GM20000 (cell line): ENCODE measurements around the gene SMIM30.

Experiments
- DNase-seq: peaks from one replicate; pipeline ENCODE4 v3.0.0; 2012; ENCODE audit warnings: low spot score
- TF ChIP-seq, protein P1 (sequence below): IDR thresholded peaks from 2 replicates; pipeline ENCODE4 v1.5.1; 2012; ENCODE audit warnings: mild to moderate bottlenecking, control low read depth; ENCODE audit errors: extremely low read depth, missing control alignments

SMIM30 gene

DNA sequence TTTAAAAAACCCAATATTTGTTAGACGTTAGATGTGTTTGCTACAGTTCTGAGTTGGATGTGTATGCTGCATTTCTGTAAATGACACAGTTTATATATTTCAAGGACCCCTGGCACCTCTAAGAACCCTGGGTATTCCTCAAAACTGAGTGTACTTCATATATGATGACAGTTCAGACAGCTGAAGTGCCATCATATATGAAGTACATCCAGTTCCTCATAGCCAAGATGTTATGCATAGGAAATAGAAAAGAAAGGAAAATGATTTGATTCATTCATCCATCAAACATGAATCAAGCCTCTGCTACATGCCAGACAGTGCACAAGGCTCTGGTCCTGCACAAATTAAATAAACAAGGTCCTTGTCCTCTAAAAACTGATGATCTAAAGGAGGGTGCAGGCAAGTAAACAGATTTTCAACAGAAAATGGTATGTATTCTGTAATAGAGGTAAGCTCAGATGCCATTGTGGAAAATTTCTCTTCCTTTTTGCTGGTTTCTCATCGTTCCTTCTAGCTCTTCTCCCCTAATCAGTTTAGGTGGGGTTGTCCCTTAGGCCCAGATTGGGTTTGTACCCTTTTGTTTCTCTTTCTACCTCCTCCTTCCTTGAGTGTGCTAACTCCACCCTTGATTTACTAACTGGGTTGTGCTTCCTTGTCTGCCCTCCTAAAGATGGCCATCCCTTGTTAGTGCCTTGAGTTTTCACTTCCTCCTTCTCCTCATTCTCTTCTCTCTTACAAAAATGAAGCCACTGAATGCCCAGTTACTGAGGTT is 25.3 kb upstream of the SMIM30 start:
- peak; percentile 8 for DNase-seq
- TF ChIP-seq, protein P1, sequence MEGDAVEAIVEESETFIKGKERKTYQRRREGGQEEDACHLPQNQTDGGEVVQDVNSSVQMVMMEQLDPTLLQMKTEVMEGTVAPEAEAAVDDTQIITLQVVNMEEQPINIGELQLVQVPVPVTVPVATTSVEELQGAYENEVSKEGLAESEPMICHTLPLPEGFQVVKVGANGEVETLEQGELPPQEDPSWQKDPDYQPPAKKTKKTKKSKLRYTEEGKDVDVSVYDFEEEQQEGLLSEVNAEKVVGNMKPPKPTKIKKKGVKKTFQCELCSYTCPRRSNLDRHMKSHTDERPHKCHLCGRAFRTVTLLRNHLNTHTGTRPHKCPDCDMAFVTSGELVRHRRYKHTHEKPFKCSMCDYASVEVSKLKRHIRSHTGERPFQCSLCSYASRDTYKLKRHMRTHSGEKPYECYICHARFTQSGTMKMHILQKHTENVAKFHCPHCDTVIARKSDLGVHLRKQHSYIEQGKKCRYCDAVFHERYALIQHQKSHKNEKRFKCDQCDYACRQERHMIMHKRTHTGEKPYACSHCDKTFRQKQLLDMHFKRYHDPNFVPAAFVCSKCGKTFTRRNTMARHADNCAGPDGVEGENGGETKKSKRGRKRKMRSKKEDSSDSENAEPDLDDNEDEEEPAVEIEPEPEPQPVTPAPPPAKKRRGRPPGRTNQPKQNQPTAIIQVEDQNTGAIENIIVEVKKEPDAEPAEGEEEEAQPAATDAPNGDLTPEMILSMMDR = no peak

DNA sequence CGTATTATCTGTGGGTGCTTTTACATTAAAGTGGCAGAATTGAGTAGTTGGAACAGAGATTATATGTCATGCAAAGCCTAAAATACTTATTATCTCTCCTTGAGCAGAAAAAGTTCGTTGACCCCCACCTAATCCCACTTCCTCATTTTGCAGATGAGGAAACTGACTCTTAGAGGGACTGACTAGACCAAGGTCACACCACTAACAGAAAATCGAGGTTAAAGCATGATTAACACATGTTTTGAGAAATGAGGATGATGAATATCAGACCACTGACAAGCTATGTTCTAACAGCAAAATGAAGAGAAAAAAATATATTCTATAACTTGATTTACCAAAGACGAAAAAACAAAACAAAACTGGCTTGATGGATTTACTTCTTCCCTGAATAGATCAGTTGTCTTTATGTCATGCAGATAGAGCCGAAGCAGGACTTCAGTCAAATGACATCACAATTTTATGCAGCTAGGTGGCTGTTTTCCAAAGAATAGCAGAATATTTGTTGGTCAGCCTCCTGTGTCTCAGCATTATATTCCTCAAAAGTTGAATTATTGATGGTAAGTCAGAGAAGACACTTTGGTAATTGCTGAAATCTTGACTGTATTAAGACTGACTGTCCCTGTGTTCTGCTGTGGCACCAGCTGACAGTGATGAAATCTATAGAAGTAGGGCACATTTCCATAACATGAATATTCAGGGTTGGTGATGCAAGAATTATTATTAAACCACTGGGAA is 24.2 kb upstream of the SMIM30 start:
- TF ChIP-seq, protein P1 = no peak

DNA sequence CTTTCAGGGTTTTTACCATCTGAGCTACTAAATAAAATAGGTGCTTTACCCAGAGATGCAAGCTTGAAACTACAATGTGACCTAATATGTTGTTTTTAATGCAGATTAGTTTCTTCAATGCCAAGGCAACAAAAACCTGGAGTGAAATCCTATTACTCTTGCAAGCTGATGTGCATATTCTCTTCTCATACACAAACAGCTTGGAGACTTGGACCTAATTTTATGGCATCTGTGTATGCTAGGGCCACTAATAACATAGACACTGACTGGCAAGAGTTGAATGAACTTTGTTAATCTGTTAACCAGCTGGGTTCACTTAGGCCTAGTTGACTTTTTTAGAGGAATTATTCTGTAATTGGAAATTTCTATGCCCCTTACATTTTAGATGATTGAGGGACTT is 23.4 kb upstream of the SMIM30 start:
- TF ChIP-seq, protein P1 = no peak

More for the DNA sequence above, 24.2 kb upstream of the SMIM30 start:
- DNase-seq = peak; percentile 12

DNA sequence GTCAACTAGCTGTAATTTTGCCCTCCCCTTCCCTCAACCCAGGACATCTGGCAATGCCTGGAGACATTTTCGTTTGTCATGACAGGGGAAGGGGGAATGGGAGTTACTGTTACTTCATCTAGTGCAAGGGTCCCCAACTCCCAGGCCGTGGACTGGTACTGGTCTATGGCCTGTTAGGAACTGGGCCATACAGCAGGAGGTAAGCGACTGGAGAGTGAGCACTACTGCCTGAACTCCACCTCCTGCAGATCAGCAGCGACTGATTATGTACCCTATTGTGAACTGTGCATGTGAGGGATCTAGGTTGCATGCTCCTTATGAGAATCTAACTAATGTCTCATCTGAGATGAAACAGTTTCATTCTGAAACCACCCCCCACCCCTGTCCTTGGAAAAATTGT is 22.6 kb upstream of the SMIM30 start:
- TF ChIP-seq, protein P1 = no peak
- DNase-seq = no peak

More for the DNA sequence above, 23.4 kb upstream of the SMIM30 start:
- no peak for DNase-seq

DNA sequence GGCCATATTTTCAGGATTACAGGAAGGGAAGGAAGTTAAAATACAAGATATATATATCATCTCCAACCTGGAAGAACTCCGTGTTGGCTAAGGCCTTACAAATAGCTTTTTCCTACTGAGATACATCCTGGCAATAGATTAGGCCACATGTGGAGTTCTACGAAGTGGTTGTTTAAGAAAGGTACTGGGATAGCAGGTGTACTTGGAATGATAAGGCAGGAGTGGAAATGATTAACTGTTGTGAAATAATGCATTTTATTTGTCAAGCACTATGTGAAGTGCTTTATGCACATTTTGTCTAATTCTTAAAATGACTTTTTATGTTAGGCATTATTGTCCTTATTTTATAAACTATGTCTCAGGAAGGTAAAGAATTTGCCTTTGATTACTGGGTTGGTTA is 18.9 kb upstream of the SMIM30 start:
- no peak for DNase-seq
- TF ChIP-seq, protein P1 = no peak

DNA sequence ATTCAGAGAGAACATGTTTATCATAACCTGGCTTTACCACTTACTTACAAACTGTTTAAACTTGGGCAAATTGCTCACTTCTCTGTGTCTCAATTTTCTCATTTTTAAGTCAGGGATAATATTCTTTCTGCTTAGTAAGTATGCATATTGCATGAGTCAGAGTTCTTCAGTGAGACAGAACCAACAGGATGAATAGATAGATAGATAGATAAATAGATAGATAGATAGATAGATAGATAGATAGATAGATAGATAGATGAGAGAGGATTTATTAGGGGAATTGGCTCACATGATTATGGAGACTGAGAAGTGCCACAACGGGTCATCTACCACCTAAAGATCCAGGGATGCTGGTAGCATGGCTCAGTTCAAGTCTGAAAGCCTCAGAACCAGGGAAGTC is 15.7 kb upstream of the SMIM30 start:
- TF ChIP-seq, protein P1 = no peak
- no peak for DNase-seq

DNA sequence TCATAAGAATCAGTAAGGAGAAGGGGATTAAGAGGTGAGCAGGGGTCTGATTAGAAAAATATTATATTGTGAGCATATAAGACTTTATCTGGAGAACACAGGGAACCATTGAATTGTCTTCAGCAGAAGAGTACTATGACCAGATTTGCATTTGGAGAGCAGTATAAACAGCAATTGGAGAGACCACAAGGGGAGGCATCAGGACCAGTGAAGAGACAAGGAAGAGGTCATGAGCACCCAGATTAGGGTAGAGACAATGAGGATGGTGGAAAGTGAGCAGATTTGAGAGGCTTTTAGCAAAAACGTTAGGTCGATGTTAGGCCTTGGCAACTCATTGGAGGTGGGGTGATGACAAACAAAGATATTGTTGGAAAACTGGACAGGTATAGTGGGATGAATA is 13.0 kb upstream of the SMIM30 start:
- TF ChIP-seq, protein P1 = no peak
- no peak for DNase-seq
